Measurements from ENCODE around the gene TLE6.
A peak's percentile ranks its signal among the peaks of the same experiment; 100 is the strongest.
"Not testable (repeated sequence)": the region's sequence is repeated elsewhere in the genome, so short reads cannot be mapped to it uniquely, and the experiment has no call there.

Gene TLE6

DNA sequence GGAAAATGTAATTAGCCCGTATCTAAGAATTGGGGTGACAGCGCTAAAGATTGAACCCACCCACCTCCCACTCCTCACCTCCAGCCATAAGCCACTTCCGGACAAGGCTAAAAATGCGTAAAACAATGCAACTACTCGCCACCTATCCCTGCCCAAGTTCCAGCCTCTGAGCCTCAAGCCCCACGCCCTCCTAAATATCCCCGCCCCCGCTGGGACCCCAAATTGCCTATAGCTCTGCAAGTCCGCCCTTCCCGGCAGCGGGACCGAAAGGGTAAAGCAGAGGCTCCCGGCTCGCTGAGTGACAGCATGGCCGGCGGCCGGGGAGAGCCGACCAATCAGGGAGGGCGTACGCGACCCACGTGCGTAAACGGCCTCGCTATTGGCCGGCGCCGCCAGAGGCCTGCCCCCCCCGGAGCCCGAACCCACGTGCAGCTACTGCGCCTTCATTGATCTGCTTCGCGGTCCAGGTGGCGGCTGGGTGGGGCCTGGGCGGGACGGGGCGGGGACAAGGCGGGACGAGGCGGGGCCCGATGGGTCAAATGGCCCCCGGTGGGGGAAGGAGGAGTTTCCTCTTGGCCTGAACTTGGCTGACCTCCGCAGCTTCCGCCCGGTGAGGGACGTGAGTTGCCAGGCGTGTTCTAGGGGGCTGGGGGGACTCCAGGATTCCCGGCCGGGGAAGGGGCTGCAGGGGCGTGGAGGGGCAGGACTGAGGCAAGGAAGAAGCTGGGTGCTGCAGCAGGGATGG lies at the start of gene TLE6:
Gene TLE6, plus strand, starts transcription at position 564 of the 745 bp plus-strand sequence. CDS start 670 bp downstream, outside the sequence.
- H3K27me3 Mint-ChIP-seq: peaks cover 63% of the 10 kb centered on the region
- H3K36me3 Mint-ChIP-seq: no peaks in the 10 kb centered on the region
- peak within 1 kb of the TSS; percentile 94 for H3K4me3 Mint-ChIP-seq
- peak within 1 kb of the TSS; percentile 77 for H3K27ac Mint-ChIP-seq
- peak; percentile 99 for ATAC-seq
- H3K4me1 Mint-ChIP-seq: peaks cover 23% of the 10 kb centered on the region
- no peaks in the 10 kb centered on the region for H3K9me3 Mint-ChIP-seq

DNA sequence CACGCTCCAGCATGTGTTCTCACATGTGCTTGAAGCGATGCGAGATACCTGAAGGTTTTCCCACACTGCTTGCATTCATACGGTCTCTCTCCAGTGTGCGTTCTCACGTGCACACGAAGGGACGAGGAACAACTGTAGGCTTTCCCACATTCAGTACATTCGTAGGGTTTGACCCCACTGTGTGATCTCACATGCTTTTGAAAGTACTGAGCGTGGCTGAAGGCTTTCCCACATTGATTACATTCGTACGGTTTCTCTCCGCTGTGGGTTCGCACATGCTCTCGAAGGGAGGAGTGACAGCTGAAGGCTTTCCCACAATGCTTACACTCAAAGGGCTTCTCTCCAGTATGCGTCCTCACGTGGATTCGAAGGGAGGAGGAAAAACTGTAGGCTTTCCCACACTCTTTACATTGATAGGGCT lies 43.9 kb upstream of the TLE6 start:
- Mint-ChIP-seq H3K9me3 (peaks cover 18% of the 10 kb centered on the region), H3K36me3 (peaks cover 71% of the 10 kb centered on the region), H3K27ac (no peak overlapping the region), H3K4me1 (no peaks in the 10 kb centered on the region), H3K4me3 (no peak overlapping the region), H3K27me3 (no peaks in the 10 kb centered on the region)
- ATAC-seq: no peak

DNA sequence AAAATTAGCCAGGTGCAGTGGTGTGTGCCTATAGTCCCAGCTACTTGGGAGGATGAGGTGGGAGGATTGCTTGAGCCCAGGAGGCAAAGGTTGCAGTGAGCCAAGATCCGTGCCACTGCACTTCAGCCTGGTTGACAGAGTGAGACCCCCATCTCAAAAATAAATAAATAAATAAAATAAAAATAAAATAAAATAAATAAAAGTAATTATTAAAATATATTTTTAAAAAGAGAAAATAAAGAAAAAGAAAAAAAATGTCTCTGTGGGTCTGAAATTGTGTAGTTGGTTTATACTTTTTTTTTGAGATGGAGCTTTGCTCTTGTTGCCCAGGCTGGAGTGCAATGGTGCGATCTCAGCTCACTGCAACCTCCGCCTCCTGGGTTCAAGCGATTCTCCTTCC lies 41.5 kb upstream of the TLE6 start:
- H3K27me3 Mint-ChIP-seq, ATAC-seq, H3K4me3 Mint-ChIP-seq, H3K27ac Mint-ChIP-seq, H3K4me1 Mint-ChIP-seq: not testable (repeated sequence)
- peaks cover 13% of the 10 kb centered on the region for H3K9me3 Mint-ChIP-seq
- H3K36me3 Mint-ChIP-seq: peaks cover 66% of the 10 kb centered on the region

GRCh38 chr19:2942928-2943640 lies 34.3 kb upstream of the TLE6 start:
- Mint-ChIP-seq H3K36me3 (peaks cover 6% of the 10 kb centered on the region), H3K9me3 (no peaks in the 10 kb centered on the region), H3K27me3 (no peaks in the 10 kb centered on the region), H3K4me3 (peak overlapping the region; percentile 6), H3K27ac (no peak overlapping the region), H3K4me1 (peaks cover 29% of the 10 kb centered on the region)
- no peak for ATAC-seq

- Mint-ChIP-seq H3K27ac (peak overlapping the region; percentile 94), H3K4me3 (peak overlapping the region; percentile 99), H3K9me3 (no peaks in the 10 kb centered on the region), H3K27me3 (no peaks in the 10 kb centered on the region), H3K4me1 (peaks cover 35% of the 10 kb centered on the region), H3K36me3 (peaks cover 2% of the 10 kb centered on the region)
- ATAC-seq: no peak
Observed at GRCh38 chr19:2944403-2944774, 33.0 kb upstream of the TLE6 start.

GRCh38 chr19:2944775-2945574 lies 32.4 kb upstream of the TLE6 start, which contains the start of gene ZNF77:
Gene ZNF77, minus strand, starts transcription at chr19:2944971. Its CDS starts 131 bp downstream, at chr19:2944840.
- peak within 1 kb of the TSS; percentile 99 for H3K4me3 Mint-ChIP-seq
- peak within 1 kb of the TSS; percentile 94 for H3K27ac Mint-ChIP-seq
- H3K4me1 Mint-ChIP-seq: peaks cover 41% of the 10 kb centered on the region
- ATAC-seq: peak; percentile 100
- H3K9me3 Mint-ChIP-seq: no peaks in the 10 kb centered on the region
- no peaks in the 10 kb centered on the region for H3K36me3 Mint-ChIP-seq
- H3K27me3 Mint-ChIP-seq: no peaks in the 10 kb centered on the region

GRCh38 chr19:2945575-2946184 lies 31.7 kb upstream of the TLE6 start:
- Mint-ChIP-seq H3K27me3 (no peaks in the 10 kb centered on the region), H3K36me3 (no peaks in the 10 kb centered on the region), H3K27ac (peak overlapping the region; percentile 94), H3K9me3 (no peaks in the 10 kb centered on the region), H3K4me1 (peaks cover 43% of the 10 kb centered on the region), H3K4me3 (peak overlapping the region; percentile 99)
- ATAC-seq: no peak

GRCh38 chr19:2949939-2950285 lies 27.5 kb upstream of the TLE6 start:
- ATAC-seq: peak; percentile 37
- H3K27ac Mint-ChIP-seq: peak overlapping the region; percentile 97
- peak overlapping the region; percentile 95 for H3K4me3 Mint-ChIP-seq
- H3K4me1 Mint-ChIP-seq: peaks cover 22% of the 10 kb centered on the region
- no peaks in the 10 kb centered on the region for H3K27me3 Mint-ChIP-seq
- no peaks in the 10 kb centered on the region for H3K36me3 Mint-ChIP-seq
- no peaks in the 10 kb centered on the region for H3K9me3 Mint-ChIP-seq

DNA sequence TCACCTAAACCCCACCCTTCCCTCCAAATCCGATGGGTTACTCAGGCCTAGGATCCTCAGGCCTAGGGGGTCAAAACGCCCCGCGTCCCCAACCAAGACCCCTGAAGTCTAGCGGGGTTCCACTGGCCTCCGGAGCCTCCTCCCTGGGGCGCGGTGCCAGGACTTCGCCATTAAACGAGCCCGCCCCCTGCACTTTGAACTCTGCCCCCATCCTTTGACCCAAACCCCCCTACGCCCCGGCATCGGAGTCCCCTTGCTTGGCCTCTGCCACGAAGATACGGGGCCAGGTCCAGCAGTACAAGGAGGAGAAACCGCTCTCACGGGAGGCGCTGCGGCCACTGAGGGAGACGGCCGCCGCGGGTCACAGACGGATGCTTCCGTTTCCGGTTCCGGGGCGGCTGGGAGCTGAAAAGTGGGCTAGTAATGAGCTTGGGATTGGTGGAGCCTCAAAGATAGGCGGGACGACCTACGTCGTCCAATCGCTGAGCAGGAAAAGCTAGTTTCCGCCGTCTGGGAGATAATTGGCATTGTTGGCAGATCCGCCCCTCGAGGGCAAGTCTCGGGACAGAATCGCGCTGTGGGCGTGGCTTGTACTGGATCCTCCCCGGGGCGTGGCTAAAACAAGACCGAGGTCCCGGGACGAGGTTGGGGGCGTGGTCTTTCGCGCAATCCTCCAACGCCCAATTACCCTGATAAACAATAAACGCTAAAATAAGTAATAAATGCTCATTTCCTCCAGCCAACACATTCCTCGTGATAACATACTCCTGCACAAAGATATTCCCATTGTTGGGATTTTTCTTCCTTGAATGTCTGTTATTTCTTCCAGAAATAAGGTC lies 26.9 kb upstream of the TLE6 start:
- Mint-ChIP-seq H3K4me1 (peaks cover 16% of the 10 kb centered on the region), H3K9me3 (no peaks in the 10 kb centered on the region), H3K4me3 (peak overlapping the region; percentile 95), H3K36me3 (no peaks in the 10 kb centered on the region), H3K27ac (peak overlapping the region; percentile 97), H3K27me3 (no peaks in the 10 kb centered on the region)
- peak; percentile 99 for ATAC-seq

- ATAC-seq: no peak
- Mint-ChIP-seq H3K36me3 (no peaks in the 10 kb centered on the region), H3K27me3 (no peaks in the 10 kb centered on the region), H3K27ac (no peak overlapping the region), H3K4me1 (peaks cover 15% of the 10 kb centered on the region), H3K4me3 (no peak overlapping the region), H3K9me3 (no peaks in the 10 kb centered on the region)
Observed at GRCh38 chr19:2952953-2953481, 24.3 kb upstream of the TLE6 start.

DNA sequence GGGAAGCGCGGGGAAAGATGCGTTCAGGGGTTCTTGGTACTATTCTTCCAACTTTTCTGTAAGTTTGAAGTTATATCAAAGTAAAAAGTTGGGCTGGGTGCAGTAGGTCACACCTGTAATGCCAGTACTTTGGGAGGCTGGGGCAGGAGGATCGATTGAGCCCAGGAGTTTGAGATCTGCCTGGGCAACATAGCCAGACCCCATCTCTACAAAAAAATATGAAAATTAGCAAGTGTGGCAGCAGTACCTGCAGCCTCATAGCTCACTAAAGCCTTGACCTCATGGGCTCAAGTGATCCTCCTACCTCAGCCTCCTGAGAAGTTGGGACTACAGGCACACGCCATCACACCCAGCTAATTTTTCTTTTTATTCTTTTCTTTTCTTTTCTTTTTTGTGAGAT lies 20.2 kb upstream of the TLE6 start:
- peak overlapping the region; percentile 35 for H3K27ac Mint-ChIP-seq
- no peaks in the 10 kb centered on the region for H3K36me3 Mint-ChIP-seq
- no peak for ATAC-seq
- H3K4me1 Mint-ChIP-seq: no peaks in the 10 kb centered on the region
- H3K4me3 Mint-ChIP-seq: no peak overlapping the region
- H3K9me3 Mint-ChIP-seq: no peaks in the 10 kb centered on the region
- H3K27me3 Mint-ChIP-seq: peaks cover 9% of the 10 kb centered on the region

DNA sequence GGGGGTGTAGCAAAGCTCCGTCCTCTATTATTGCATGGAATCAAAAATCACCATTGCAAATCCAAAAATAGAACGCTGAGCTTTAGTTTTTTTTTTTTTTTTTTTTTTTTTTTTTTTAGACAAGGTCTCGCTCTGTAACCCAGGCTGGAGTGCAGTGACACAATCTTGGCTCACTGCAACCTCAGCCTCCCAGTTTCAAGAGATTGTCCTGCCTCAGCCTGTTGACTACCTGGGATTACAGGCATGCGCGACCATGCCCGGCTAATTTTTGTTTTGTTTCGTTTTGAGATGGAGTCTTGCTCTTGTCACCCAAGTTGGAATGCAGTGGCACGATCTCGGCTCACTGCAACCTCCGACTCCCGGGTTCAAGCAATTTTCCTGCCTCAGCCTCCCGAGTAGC lies 17.2 kb upstream of the TLE6 start:
- Mint-ChIP-seq H3K27me3 (peaks cover 9% of the 10 kb centered on the region), H3K4me1 (no peaks in the 10 kb centered on the region), H3K27ac (no peak overlapping the region), H3K4me3 (no peak overlapping the region), H3K9me3 (peaks cover 2% of the 10 kb centered on the region), H3K36me3 (no peaks in the 10 kb centered on the region)
- no peak for ATAC-seq

GRCh38 chr19:2962018-2962670 lies 15.2 kb upstream of the TLE6 start:
- Mint-ChIP-seq H3K27me3 (peaks cover 9% of the 10 kb centered on the region), H3K36me3 (no peaks in the 10 kb centered on the region), H3K9me3 (peaks cover 2% of the 10 kb centered on the region), H3K27ac (no peak overlapping the region), H3K4me1 (peaks cover 6% of the 10 kb centered on the region), H3K4me3 (no peak overlapping the region)
- ATAC-seq: no peak

- H3K36me3 Mint-ChIP-seq: no peaks in the 10 kb centered on the region
- peaks cover 14% of the 10 kb centered on the region for H3K27me3 Mint-ChIP-seq
- H3K9me3 Mint-ChIP-seq: peaks cover 2% of the 10 kb centered on the region
- H3K4me1 Mint-ChIP-seq: peaks cover 9% of the 10 kb centered on the region
- H3K4me3 Mint-ChIP-seq: no peak overlapping the region
- H3K27ac Mint-ChIP-seq: no peak overlapping the region
- no peak for ATAC-seq
Observed at GRCh38 chr19:2963122-2963521, 14.2 kb upstream of the TLE6 start.
